HepG2 (cell line): ENCODE results near the gene NOSIP. TPM values are rescaled to one million over a fixed set of nuclear protein-coding genes. Genes with fewer than 3 reads are reported as not detected.
A peak's percentile ranks its signal among the peaks of the same experiment; 100 is the strongest.

ENCODE experiments used
- ATAC-seq: fragments of 200-7000 bp; cut with Tn5 transposase; 3 replicates; pipeline ENCODE4 v1.9.1; 2020; ENCODE audit warnings: mild to moderate bottlenecking, moderate library complexity
- BruUV-seq: library from RNA; stranded (reverse); fragments of 400-500 nt; replicated peaks from 2 replicates; lab custom pipeline; 2021; lab: Mats Ljungman, UMichigan
- CTCF ChIA-PET: fragments of 300-600 bp; formaldehyde crosslinking; extraction: SDS; loops from one replicate; lab custom pipeline; 2021; ENCODE audit warnings: low total read pairs, inconsistent platforms, low intra/inter-chr PET ratio; lab: Yijun Ruan, JAX
- POLR2A ChIA-PET: fragments of 350-600 bp; sonication (Branson Sonifier 250); formaldehyde crosslinking; loops from one replicate; lab custom pipeline; 2020; ENCODE audit warnings: antibody characterized with exemption, inconsistent platforms; lab: Yijun Ruan, JAX
- DNase-seq: peaks from one replicate; pipeline ENCODE4 v3.0.0-alpha.2; 2015; ENCODE audit warnings: low spot score
- FAIRE-seq: peaks from 3 replicates; lab custom pipeline; 2011; peaks lifted over from hg19 to GRCh38; lab: Jason Lieb, UNC
- H2AFZ ChIP-seq: one replicate; pipeline ENCODE4 v1.6.1; 2011; ENCODE audit warnings: low read length, inconsistent platforms
- H3K27ac ChIP-seq: fragments of 300-600 bp; 3 replicates; pipeline ENCODE4 v1.8.0; 2011; ENCODE audit warnings: mixed run types, mild to moderate bottlenecking, mixed read lengths, low read length, inconsistent platforms; ENCODE audit not compliant: insufficient read depth; ENCODE audit errors: extremely low read length
- H3K27me3 ChIP-seq, 2 experiments: fragments of 200-600 bp in 1 of 2; 2 replicates in 1 of 2; 3 replicates in 1 of 2; pipeline versions ENCODE4 v1.6.0 to v1.8.0; 2011; ENCODE audit warnings: low read length in 2 of 2, mild to moderate bottlenecking in 2 of 2, moderate library complexity in 2 of 2, inconsistent platforms in 1 of 2; ENCODE audit not compliant: insufficient read depth in 2 of 2, control insufficient read depth in 1 of 2
- H3K36me3 ChIP-seq, 2 experiments: fragments of 200-600 bp in 1 of 2; replicated peaks in 1 of 2; 2 replicates in 1 of 2; 3 replicates in 1 of 2; pipeline versions ENCODE4 v1.5.1 to v1.8.0; 2011; ENCODE audit warnings: low read length in 2 of 2, inconsistent platforms in 1 of 2; ENCODE audit not compliant: insufficient read depth in 2 of 2, control insufficient read depth in 1 of 2
- H3K4me1 ChIP-seq: 2 replicates; pipeline ENCODE4 v1.5.1; 2012; ENCODE audit warnings: low read length, inconsistent platforms; ENCODE audit not compliant: insufficient read depth
- H3K4me2 ChIP-seq: 2 replicates; pipeline ENCODE4 v1.6.0; 2011; ENCODE audit warnings: low read depth, low read length, inconsistent platforms
- H3K4me3 ChIP-seq, 3 experiments: fragments of 200-600 bp in 1 of 3; sonication (generic), shearing (Covaris generic) in 1 of 3; replicated peaks in 1 of 3; 2 replicates each; pipeline ENCODE4 v1.5.1; 2011 to 2016; ENCODE audit warnings: low read length in 3 of 3, inconsistent platforms in 2 of 3, low read depth in 2 of 3, mild to moderate bottlenecking in 2 of 3, control low read depth in 1 of 3, mixed read lengths in 1 of 3; ENCODE audit not compliant: insufficient read depth in 1 of 3
- H3K79me2 ChIP-seq: one replicate; pipeline ENCODE4 v1.6.1; 2011; ENCODE audit warnings: low read length, inconsistent platforms; ENCODE audit not compliant: insufficient read depth
- H3K9ac ChIP-seq: 2 replicates; pipeline ENCODE4 v1.6.0; 2011; ENCODE audit warnings: mild to moderate bottlenecking, low read depth, low read length, inconsistent platforms; ENCODE audit not compliant: insufficient read depth
- H3K9me3 ChIP-seq: 2 replicates; pipeline ENCODE4 v1.5.1; 2012; ENCODE audit warnings: mild to moderate bottlenecking, low read length
- H4K20me1 ChIP-seq: 2 replicates; pipeline ENCODE4 v1.6.0; 2011; ENCODE audit warnings: inconsistent platforms, mild to moderate bottlenecking, low read length, moderate library complexity; ENCODE audit not compliant: insufficient read depth
- ARID3A ChIP-seq: IDR thresholded peaks from 2 replicates; pipeline ENCODE4 v1.6.1; 2012; ENCODE audit warnings: low read depth, low read length, improper control_type of control experiment
- CCDC6 ChIP-seq: sonication (generic); formaldehyde crosslinking; IDR thresholded peaks from 2 replicates; pipeline ENCODE4 v1.8.1; 2022; ENCODE audit warnings: mild to moderate bottlenecking, missing genetic modification reagents, moderate library complexity
- DRAP1 ChIP-seq: IDR thresholded peaks from 2 replicates; pipeline ENCODE4 v1.6.1; 2016; ENCODE audit warnings: missing genetic modification reagents, missing compliant biosample characterization
- FOXO1 ChIP-seq: sonication (generic); formaldehyde crosslinking; IDR thresholded peaks from 2 replicates; pipeline ENCODE4 v1.4.0; 2020; ENCODE audit warnings: missing genetic modification reagents
- FOXP1 ChIP-seq, 2 experiments: fragments of 450-650 bp in 1 of 2; IDR thresholded peaks; 2 replicates each; pipeline ENCODE4 v1.6.1; 2017 to 2018; ENCODE audit warnings: antibody characterized with exemption in 1 of 2
- FOXP4 ChIP-seq: sonication (generic); formaldehyde crosslinking; IDR thresholded peaks from 2 replicates; pipeline ENCODE4 v1.4.0; 2020; ENCODE audit warnings: missing genetic modification reagents
- GATAD2A ChIP-seq: IDR thresholded peaks from 2 replicates; pipeline ENCODE4 v1.6.1; 2016
- REL ChIP-seq: sonication (generic); formaldehyde crosslinking; conservative IDR thresholded peaks from 2 replicates; pipeline ENCODE4 v1.8.0; 2022; ENCODE audit warnings: mild to moderate bottlenecking, missing genetic modification reagents, moderate library complexity
- ZMYM4 ChIP-seq: sonication (generic); formaldehyde crosslinking; IDR thresholded peaks from 2 replicates; pipeline ENCODE4 v1.8.1; 2023; ENCODE audit warnings: mild to moderate bottlenecking, missing genetic modification reagents
- ZNF34 ChIP-seq: sonication (generic); formaldehyde crosslinking; IDR thresholded peaks from 2 replicates; pipeline ENCODE4 v1.4.0; 2020; ENCODE audit warnings: mild to moderate bottlenecking, missing genetic modification reagents, borderline replicate concordance
- ZNF614 ChIP-seq: IDR thresholded peaks from 2 replicates; pipeline ENCODE4 v1.6.1; 2018; ENCODE audit warnings: missing biosample characterization, missing genetic modification reagents, inconsistent platforms, borderline replicate concordance
- WGBS: methylation state at CpG from one replicate; pipeline ENCODE4 v1.1.6; 2017; ENCODE audit warnings: low lambda C conversion rate; 5-methylcytosine and 5-hydroxymethylcytosine counted together
- in situ Hi-C: cut with HindIII; loops from 2 replicates; pipeline ENCODE4 v1.10.0; 2017; ENCODE audit warnings: low pct_unique_long_range_greater_than_20kb; ENCODE audit not compliant: extremely low pct_ligation_motif_present
- intact Hi-C: fragments of 100-400 bp; cut with micrococcal nuclease; formaldehyde crosslinking; loops from one replicate; pipeline ENCODE4 v1.10.0; 2022; ENCODE audit not compliant: unreplicated experiment
- polyA plus RNA-seq, 8 experiments: library from polyadenylated mRNA; depleted of rRNA in 3 of 8; stranded (reverse) in 7 of 8; unstranded in 1 of 8; fragments of >200 nt; fragmentation: Illumina TruSeq in 4 of 8; extraction: Trizol in 4 of 8; gene quantifications; 2 replicates each; pipeline versions ENCODE4 v1.2.1 to v1.2.3, GENCODE V29; 2011 to 2016; ENCODE audit warnings: low read depth in 4 of 8, missing spikeins in 1 of 8, mixed read lengths in 1 of 8; ENCODE audit not compliant: insufficient read depth in 1 of 8
- total RNA-seq, 5 experiments: library from RNA; depleted of rRNA; stranded (reverse); fragments of >200 nt; fragmentation: Illumina TruSeq; extraction: Trizol; gene quantifications; 2 replicates each; pipeline ENCODE4 v1.2.3, GENCODE V29; 2016; ENCODE audit warnings: low read depth in 1 of 5
- TF ChIP-seq, protein P1 (sequence below): sonication (generic); formaldehyde crosslinking; IDR thresholded peaks from 2 replicates; pipeline ENCODE4 v1.4.0; 2020; ENCODE audit warnings: missing genetic modification reagents
- TF ChIP-seq, protein P2 (sequence below): IDR thresholded peaks from 2 replicates; pipeline ENCODE4 v1.6.1; 2016

The NOSIP gene
- total and polyA plus RNA-seq, 2 of the 13 experiments (the other 11 are each of a cell fraction or from before 2014, with no cell fraction given): 54.3 to 78.0 TPM

- Histone ChIP-seq H3K27me3 (no peaks in the 10 kb centered on the region), H4K20me1 (no peaks in the 10 kb centered on the region), H3K79me2 (no peaks in the 10 kb centered on the region), H3K36me3 (peaks cover 0 to 3% of the 10 kb centered on the region in 2 experiments; a peak in 1 of 5 replicates), H3K27ac (peak overlapping the region; percentile 44), H3K4me2 (peak overlapping the region; percentile 53), H2AFZ (no peak overlapping the region), H3K9me3 (no peaks in the 10 kb centered on the region), H3K4me1 (peaks cover 5% of the 10 kb centered on the region), H3K4me3 (no peak overlapping the region), H3K9ac (no peak overlapping the region)
- ChIA-PET POLR2A (interaction anchor here (0.6 to 2.2 kb wide), 8 partner anchors 23 to 419 kb away, joined by 3 to 29 read pairs (median 6); partner anchors contain the start of genes ALDH16A1, FCGRT and RPS11), CTCF (interaction anchor here (1.3 to 2.1 kb wide), 4 partner anchors 23 to 73 kb away, joined by 9 to 31 read pairs (median 25); partner anchors contain the start of gene FLT3LG)
- WGBS: 9% methylated on average over 9 of the region's 9 CpGs
- in situ Hi-C loops: no loop called here
- ATAC-seq: peak; percentile 77
- BruUV-seq: no TSS peak
- peak; percentile 85 for DNase-seq
- intact Hi-C loops: loop anchor here (1.0 kb wide), 2 partner anchors 23 to 41 kb away; no protein-coding TSS in a partner anchor
- peak; percentile 96 for FAIRE-seq
- TF ChIP-seq, protein P1, sequence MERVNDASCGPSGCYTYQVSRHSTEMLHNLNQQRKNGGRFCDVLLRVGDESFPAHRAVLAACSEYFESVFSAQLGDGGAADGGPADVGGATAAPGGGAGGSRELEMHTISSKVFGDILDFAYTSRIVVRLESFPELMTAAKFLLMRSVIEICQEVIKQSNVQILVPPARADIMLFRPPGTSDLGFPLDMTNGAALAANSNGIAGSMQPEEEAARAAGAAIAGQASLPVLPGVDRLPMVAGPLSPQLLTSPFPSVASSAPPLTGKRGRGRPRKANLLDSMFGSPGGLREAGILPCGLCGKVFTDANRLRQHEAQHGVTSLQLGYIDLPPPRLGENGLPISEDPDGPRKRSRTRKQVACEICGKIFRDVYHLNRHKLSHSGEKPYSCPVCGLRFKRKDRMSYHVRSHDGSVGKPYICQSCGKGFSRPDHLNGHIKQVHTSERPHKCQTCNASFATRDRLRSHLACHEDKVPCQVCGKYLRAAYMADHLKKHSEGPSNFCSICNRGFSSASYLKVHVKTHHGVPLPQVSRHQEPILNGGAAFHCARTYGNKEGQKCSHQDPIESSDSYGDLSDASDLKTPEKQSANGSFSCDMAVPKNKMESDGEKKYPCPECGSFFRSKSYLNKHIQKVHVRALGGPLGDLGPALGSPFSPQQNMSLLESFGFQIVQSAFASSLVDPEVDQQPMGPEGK (CRISPR knock-in tag): 0 out of 2 replicates have a peak, but pooled peaks have one; percentile 17
- TF ChIP-seq CCDC6 (0 out of 2 replicates have a peak, but pooled peaks have one; percentile 26), FOXP1 (IDR thresholded peaks at IDR 0.05) (no peak), FOXP1 (CRISPR knock-in tag; IDR thresholded peaks at IDR 0.05) (peak; percentile 38; the same call in 1 of the 2 replicates), DRAP1 (CRISPR knock-in tag) (no peak), ARID3A (peak; percentile 42; the same call in 1 of the 2 replicates), ZNF34 (CRISPR knock-in tag) (no peak), FOXO1 (CRISPR knock-in tag) (0 out of 2 replicates have a peak, but pooled peaks have one; percentile 18), ZNF614 (CRISPR knock-in tag) (0 out of 2 replicates have a peak, but pooled peaks have one; percentile 40), ZMYM4 (CRISPR knock-in tag) (0 out of 2 replicates have a peak, but pooled peaks have one; percentile 17), GATAD2A (0 out of 2 replicates have a peak, but pooled peaks have one; percentile 41), REL (no peak), FOXP4 (CRISPR knock-in tag) (peak; percentile 23; the same call in 1 of the 2 replicates)
- TF ChIP-seq, protein P2, sequence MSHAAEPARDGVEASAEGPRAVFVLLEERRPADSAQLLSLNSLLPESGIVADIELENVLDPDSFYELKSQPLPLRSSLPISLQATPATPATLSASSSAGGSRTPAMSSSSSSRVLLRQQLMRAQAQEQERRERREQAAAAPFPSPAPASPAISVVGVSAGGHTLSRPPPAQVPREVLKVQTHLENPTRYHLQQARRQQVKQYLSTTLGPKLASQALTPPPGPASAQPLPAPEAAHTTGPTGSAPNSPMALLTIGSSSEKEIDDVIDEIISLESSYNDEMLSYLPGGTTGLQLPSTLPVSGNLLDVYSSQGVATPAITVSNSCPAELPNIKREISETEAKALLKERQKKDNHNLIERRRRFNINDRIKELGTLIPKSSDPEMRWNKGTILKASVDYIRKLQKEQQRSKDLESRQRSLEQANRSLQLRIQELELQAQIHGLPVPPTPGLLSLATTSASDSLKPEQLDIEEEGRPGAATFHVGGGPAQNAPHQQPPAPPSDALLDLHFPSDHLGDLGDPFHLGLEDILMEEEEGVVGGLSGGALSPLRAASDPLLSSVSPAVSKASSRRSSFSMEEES (CRISPR knock-in tag): peak; percentile 37; the same call in 1 of the 2 replicates
These were observed 33.4 kb downstream of the NOSIP start for GRCh38 chr19:49546825-49547565.
